ENCODE data around the gene BCDIN3D.

GRCh38 chr12:49878021-49878420 lies 35.1 kb upstream of the BCDIN3D start:
- no peak for TF ChIP-seq ZBTB33 (IDR thresholded peaks at IDR 0.05)
- TF ChIP-seq, protein P1, sequence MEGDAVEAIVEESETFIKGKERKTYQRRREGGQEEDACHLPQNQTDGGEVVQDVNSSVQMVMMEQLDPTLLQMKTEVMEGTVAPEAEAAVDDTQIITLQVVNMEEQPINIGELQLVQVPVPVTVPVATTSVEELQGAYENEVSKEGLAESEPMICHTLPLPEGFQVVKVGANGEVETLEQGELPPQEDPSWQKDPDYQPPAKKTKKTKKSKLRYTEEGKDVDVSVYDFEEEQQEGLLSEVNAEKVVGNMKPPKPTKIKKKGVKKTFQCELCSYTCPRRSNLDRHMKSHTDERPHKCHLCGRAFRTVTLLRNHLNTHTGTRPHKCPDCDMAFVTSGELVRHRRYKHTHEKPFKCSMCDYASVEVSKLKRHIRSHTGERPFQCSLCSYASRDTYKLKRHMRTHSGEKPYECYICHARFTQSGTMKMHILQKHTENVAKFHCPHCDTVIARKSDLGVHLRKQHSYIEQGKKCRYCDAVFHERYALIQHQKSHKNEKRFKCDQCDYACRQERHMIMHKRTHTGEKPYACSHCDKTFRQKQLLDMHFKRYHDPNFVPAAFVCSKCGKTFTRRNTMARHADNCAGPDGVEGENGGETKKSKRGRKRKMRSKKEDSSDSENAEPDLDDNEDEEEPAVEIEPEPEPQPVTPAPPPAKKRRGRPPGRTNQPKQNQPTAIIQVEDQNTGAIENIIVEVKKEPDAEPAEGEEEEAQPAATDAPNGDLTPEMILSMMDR (IDR thresholded peaks at IDR 0.05; ENCODE audit: low read depth, low read length, missing input control) = no peak
- no peak for TF ChIP-seq TAF1 (conservative IDR thresholded peaks at IDR 0.05)
- TF ChIP-seq, protein P2, sequence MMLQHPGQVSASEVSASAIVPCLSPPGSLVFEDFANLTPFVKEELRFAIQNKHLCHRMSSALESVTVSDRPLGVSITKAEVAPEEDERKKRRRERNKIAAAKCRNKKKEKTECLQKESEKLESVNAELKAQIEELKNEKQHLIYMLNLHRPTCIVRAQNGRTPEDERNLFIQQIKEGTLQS (IDR thresholded peaks at IDR 0.05) = no peak
- TF ChIP-seq SP1 (IDR thresholded peaks at IDR 0.05) = no peak
- no peak for TF ChIP-seq RAD21 (IDR thresholded peaks at IDR 0.05)
- no peak for TF ChIP-seq YY1 (IDR thresholded peaks at IDR 0.05)
- no peak for TF ChIP-seq GABPA (IDR thresholded peaks at IDR 0.05 in 1 of 2, conservative IDR thresholded peaks at IDR 0.05 in 1 of 2)
- no peak for TF ChIP-seq FOXA1 (IDR thresholded peaks at IDR 0.05)
- TF ChIP-seq EGR1 (IDR thresholded peaks at IDR 0.05; ENCODE audit: low read depth in 2 of 2) = no peak
